ENCODE results near the gene INAVA. TPM values are rescaled to one million over a fixed set of nuclear protein-coding genes. Genes with fewer than 3 reads are reported as not detected.

The INAVA gene
- total RNA-seq, 1 donor from 2014 or later: 23.7 TPM

GRCh38 chr1:200907611-200908097, 13.0 kb downstream of the INAVA start:
- H3K4me1 ChIP-seq: no peaks in the 10 kb centered on the region
- H3K36me3 ChIP-seq: peaks cover 8% of the 10 kb centered on the region
- H3K79me2 ChIP-seq (ENCODE audit: low read depth): no peaks in the 10 kb centered on the region
- Mint-ChIP-seq H3K27me3 (ENCODE audit: insufficient read depth, low read depth) (peaks cover 4% of the 10 kb centered on the region), H3K9me3 (no peaks in the 10 kb centered on the region), H3K36me3 (peaks cover 31% of the 10 kb centered on the region), H3K4me3 (no peak overlapping the region), H3K27ac (peak overlapping the region; percentile 76), H3K4me1 (no peaks in the 10 kb centered on the region)
- TF ChIP-seq, protein P1, sequence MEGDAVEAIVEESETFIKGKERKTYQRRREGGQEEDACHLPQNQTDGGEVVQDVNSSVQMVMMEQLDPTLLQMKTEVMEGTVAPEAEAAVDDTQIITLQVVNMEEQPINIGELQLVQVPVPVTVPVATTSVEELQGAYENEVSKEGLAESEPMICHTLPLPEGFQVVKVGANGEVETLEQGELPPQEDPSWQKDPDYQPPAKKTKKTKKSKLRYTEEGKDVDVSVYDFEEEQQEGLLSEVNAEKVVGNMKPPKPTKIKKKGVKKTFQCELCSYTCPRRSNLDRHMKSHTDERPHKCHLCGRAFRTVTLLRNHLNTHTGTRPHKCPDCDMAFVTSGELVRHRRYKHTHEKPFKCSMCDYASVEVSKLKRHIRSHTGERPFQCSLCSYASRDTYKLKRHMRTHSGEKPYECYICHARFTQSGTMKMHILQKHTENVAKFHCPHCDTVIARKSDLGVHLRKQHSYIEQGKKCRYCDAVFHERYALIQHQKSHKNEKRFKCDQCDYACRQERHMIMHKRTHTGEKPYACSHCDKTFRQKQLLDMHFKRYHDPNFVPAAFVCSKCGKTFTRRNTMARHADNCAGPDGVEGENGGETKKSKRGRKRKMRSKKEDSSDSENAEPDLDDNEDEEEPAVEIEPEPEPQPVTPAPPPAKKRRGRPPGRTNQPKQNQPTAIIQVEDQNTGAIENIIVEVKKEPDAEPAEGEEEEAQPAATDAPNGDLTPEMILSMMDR (IDR thresholded peaks at IDR 0.05): no peak
- TF ChIP-seq EZH2phosphoT487 (IDR thresholded peaks at IDR 0.05) (no peak), EZH2 (IDR thresholded peaks at IDR 0.05) (no peak)
- no peak overlapping the region for H2AFZ ChIP-seq (replicated peaks)
- no peak overlapping the region for H3K27ac ChIP-seq
- DNase-seq (ENCODE audit: low spot score): no peak
- no peaks in the 10 kb centered on the region for H3F3A ChIP-seq (ENCODE audit: low read depth)
- no peaks in the 10 kb centered on the region for H3K9me3 ChIP-seq (ENCODE audit: low read depth)
- H3K4me3 ChIP-seq: no peak overlapping the region
- no peak overlapping the region for H3K4me2 ChIP-seq
- H4K20me1 ChIP-seq (ENCODE audit: low read depth): no peaks in the 10 kb centered on the region
- H3K9ac ChIP-seq: no peak overlapping the region
- no peaks in the 10 kb centered on the region for H3K27me3 ChIP-seq

DNA sequence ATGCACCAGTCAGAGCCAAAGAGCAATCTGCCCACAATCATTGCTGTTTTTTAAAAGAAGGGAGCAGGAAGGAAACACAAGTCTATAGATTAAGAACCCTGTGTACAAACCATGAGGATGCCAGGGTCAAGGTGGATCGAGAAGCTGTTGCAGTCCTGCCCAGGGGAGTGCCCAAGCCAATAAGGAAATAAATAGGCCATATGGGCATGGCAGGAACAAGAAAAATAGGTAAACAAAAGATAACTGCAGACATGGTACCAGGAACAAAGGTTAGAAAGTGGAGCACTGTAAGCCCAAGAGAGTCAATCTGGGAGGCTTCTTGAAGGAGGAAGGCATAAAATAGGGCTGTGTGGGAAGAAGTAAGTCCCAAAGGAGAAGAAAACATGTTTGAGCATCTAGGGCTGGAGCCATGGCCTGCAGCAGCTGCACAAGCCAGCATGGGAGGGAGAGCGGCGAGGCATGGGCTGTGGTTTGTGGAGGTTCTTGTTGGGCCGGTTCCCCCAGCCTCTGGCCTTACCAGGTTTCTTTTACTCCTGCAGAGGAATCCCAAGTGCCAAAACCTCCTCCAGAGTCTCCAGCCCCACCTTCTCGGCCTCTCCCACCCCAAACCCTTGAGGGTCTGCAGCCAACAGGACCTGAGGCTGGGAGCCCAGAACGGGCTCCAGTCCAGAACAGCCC, 13.6 kb downstream of the INAVA start:
- Histone ChIP-seq H3K4me3 (no peak overlapping the region), H2AFZ (replicated peaks) (no peak overlapping the region), H4K20me1 (ENCODE audit: low read depth) (no peaks in the 10 kb centered on the region), H3K4me2 (no peak overlapping the region), H3K27ac (no peak overlapping the region), H3K36me3 (peaks cover 8% of the 10 kb centered on the region), H3K9ac (no peak overlapping the region), H3K4me1 (no peaks in the 10 kb centered on the region), H3K79me2 (ENCODE audit: low read depth) (no peaks in the 10 kb centered on the region), H3F3A (ENCODE audit: low read depth) (no peaks in the 10 kb centered on the region), H3K27me3 (no peaks in the 10 kb centered on the region), H3K9me3 (ENCODE audit: low read depth) (no peaks in the 10 kb centered on the region)
- H3K4me1 Mint-ChIP-seq: no peaks in the 10 kb centered on the region
- no peak overlapping the region for H3K4me3 Mint-ChIP-seq
- no peak overlapping the region for H3K27ac Mint-ChIP-seq
- no peak for DNase-seq (ENCODE audit: low spot score)
- peaks cover 4% of the 10 kb centered on the region for H3K27me3 Mint-ChIP-seq (ENCODE audit: insufficient read depth, low read depth)
- no peaks in the 10 kb centered on the region for H3K9me3 Mint-ChIP-seq
- TF ChIP-seq EZH2 (IDR thresholded peaks at IDR 0.05): no peak
- peaks cover 29% of the 10 kb centered on the region for H3K36me3 Mint-ChIP-seq

- Histone ChIP-seq H3K4me3 (no peak overlapping the region), H3K4me2 (no peak overlapping the region), H3F3A (ENCODE audit: low read depth) (no peaks in the 10 kb centered on the region), H4K20me1 (ENCODE audit: low read depth) (no peaks in the 10 kb centered on the region), H3K9me3 (ENCODE audit: low read depth) (no peaks in the 10 kb centered on the region), H3K9ac (no peak overlapping the region), H2AFZ (replicated peaks) (no peak overlapping the region), H3K79me2 (ENCODE audit: low read depth) (no peaks in the 10 kb centered on the region), H3K27ac (no peak overlapping the region), H3K36me3 (peaks cover 8% of the 10 kb centered on the region), H3K27me3 (no peaks in the 10 kb centered on the region), H3K4me1 (no peaks in the 10 kb centered on the region)
- no peaks in the 10 kb centered on the region for H3K9me3 Mint-ChIP-seq
- DNase-seq (ENCODE audit: low spot score): no peak
- TF ChIP-seq, protein P1 (IDR thresholded peaks at IDR 0.05): no peak
- TF ChIP-seq EZH2 (IDR thresholded peaks at IDR 0.05) (no peak), EZH2phosphoT487 (IDR thresholded peaks at IDR 0.05) (no peak)
- peaks cover 4% of the 10 kb centered on the region for H3K27me3 Mint-ChIP-seq (ENCODE audit: insufficient read depth, low read depth)
- no peak overlapping the region for H3K4me3 Mint-ChIP-seq
- peaks cover 31% of the 10 kb centered on the region for H3K36me3 Mint-ChIP-seq
- no peak overlapping the region for H3K27ac Mint-ChIP-seq
- no peaks in the 10 kb centered on the region for H3K4me1 Mint-ChIP-seq
Measured at GRCh38 chr1:200909071-200909470, 14.4 kb downstream of the INAVA start.

DNA sequence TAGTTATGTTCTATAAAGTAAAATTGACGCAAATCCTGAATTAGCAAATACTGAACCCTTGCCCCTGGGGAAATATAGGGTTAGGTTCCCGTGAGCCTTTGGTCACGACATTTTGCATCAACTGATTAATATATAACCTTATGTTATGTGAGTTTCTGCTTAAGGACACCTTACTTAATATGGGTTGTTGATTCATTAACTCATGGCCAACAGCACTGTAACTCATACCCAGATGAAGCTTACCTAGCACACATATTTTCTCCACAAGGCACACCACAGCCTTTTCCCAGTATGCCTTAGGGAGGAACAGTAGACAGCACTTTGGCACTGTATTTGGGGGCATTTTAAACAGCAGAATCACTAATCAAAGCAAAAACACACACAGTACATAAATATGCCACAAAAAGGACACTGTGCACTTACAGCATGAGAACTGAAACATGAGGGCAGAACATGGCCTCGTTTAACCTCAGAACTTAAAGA, 15.1 kb downstream of the INAVA start:
- Histone ChIP-seq H3K36me3 (peaks cover 8% of the 10 kb centered on the region), H3K27ac (no peak overlapping the region), H2AFZ (replicated peaks) (no peak overlapping the region), H3F3A (ENCODE audit: low read depth) (no peaks in the 10 kb centered on the region), H3K27me3 (no peaks in the 10 kb centered on the region), H3K4me3 (no peak overlapping the region), H3K79me2 (ENCODE audit: low read depth) (no peaks in the 10 kb centered on the region), H4K20me1 (ENCODE audit: low read depth) (no peaks in the 10 kb centered on the region), H3K9me3 (ENCODE audit: low read depth) (no peaks in the 10 kb centered on the region), H3K4me2 (no peak overlapping the region), H3K4me1 (no peaks in the 10 kb centered on the region), H3K9ac (no peak overlapping the region)
- H3K27ac Mint-ChIP-seq: no peak overlapping the region
- no peaks in the 10 kb centered on the region for H3K9me3 Mint-ChIP-seq
- no peaks in the 10 kb centered on the region for H3K4me1 Mint-ChIP-seq
- H3K27me3 Mint-ChIP-seq (ENCODE audit: insufficient read depth, low read depth): peaks cover 2% of the 10 kb centered on the region
- H3K4me3 Mint-ChIP-seq: no peak overlapping the region
- no peak for DNase-seq (ENCODE audit: low spot score)
- H3K36me3 Mint-ChIP-seq: peaks cover 31% of the 10 kb centered on the region
- TF ChIP-seq EZH2phosphoT487 (IDR thresholded peaks at IDR 0.05) (no peak), EZH2 (IDR thresholded peaks at IDR 0.05) (no peak)
- TF ChIP-seq, protein P1 (IDR thresholded peaks at IDR 0.05): no peak

All from neural progenitor cell (in vitro differentiated cells).